Raji (cell line): Measurements from ENCODE around the gene SAPCD2.
A peak's percentile ranks its signal among the peaks of the same experiment; 100 is the strongest.

Source experiments
- POLR2A ChIP-seq: IDR thresholded peaks from 2 replicates; pipeline ENCODE4 v1.6.1; 2011; ENCODE audit warnings: low read depth, low read length, control low read depth; ENCODE audit not compliant: insufficient read depth

The SAPCD2 gene

DNA sequence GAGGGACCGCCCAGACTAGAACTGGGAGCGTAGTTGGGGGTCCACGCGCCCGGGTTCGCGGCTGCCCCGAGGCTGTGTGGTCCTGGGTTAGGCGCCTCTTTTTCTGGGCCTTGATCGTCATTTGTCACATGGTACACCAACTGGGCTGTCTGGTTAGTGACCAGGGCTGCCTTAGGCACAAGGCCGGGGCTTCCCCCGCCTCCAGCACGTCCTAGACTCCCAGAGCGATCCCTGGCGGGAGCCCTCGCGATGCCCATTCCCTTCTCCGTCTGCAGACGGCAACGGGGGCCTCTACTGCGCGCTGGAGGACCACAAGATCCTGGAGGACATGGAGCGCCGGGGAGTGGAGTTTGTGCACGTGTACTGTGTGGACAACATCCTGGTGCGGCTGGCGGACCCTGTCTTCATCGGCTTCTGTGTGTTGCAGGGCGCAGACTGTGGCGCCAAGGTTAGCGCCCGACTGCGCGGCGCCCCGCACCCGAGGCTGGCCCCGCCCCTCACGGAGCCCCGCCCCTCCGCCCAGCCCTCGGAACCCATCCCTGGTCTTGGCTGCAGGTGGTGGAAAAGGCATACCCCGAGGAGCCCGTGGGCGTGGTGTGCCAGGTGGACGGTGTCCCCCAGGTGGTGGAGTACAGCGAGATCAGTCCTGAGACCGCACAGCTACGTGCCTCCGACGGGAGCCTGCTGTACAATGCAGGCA lies 8.5 kb upstream of the SAPCD2 start:
- TF ChIP-seq POLR2A, result no peak

DNA sequence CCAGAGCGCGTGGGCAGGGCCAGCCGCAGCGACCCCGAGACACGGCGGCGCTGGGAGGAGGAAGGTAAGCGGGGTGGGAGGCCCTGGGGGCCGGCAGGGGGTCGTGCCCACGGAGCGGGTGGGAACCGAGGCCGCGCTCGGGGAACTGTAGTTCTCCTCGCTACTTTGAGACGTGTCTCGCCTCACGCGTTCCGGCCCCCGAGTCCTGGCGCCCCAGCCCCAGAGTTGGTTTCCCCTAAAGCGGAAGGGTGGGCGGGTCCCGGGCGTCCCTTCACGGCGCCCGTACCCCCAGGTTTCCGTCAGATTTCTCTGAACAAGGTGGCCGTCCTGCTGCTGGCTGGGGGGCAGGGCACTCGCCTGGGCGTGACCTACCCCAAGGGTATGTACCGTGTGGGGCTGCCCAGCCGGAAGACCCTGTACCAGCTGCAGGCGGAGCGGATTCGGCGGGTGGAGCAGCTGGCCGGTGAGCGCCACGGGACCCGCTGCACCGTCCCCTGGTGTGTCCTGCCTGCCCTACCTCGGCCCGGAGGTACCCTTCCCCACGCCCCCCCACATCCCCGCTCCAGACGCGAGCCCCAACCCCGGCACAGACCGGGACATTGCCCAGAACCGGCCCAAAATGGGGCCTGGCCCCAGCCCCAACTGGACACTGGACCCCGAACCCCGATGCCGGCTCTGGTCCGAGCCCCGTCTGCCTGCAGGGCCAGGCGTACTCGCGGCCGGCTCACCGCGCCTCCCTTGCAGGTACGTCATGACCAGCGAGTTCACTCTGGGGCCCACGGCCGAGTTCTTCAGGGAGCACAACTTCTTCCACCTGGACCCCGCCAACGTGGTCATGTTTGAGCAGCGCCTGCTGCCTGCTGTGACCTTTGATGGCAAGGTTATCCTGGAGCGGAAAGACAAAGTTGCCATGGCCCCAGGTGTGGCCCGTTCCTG lies 7.7 kb upstream of the SAPCD2 start:
- no peak for TF ChIP-seq POLR2A

DNA sequence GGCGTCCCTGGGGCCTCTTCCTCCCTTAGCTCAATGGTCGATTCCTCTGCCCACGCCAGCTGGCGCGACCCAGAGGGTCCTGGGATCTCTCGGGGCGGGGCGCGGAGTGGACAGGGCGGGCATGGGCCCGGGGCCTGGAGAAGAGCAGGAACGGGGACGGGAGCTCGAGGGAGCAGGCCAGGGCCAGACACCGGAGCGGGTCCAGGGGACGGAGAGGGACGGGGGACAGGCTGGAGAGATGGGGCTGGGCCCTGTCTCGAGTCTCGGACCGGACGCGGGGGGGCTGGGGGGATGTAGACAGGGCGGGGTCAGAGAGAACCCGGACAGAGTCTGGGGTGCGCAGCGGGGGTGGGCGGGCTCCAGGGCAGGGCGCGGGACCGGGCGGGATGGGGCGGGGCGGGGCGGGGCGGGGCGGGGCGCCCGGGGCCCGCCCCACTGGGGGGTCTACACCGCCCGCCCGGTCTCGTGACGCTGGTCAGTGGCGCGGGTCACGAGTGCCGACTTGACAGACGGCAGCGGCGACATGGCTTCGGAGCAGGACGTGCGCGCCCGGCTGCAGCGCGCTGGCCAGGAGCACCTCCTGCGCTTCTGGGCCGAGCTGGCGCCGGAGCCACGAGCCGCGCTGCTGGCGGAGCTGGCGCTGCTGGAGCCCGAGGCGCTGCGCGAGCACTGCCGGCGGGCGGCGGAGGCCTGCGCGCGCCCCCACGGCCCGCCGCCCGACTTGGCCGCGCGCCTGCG lies 6.8 kb upstream of the SAPCD2 start, which contains the start of gene UAP1L1:
Gene UAP1L1 (plus strand): TSS at position 508 of the 738 bp plus-strand sequence. CDS start 16 bp downstream, at position 524.
- peak; percentile 75 for TF ChIP-seq POLR2A

DNA sequence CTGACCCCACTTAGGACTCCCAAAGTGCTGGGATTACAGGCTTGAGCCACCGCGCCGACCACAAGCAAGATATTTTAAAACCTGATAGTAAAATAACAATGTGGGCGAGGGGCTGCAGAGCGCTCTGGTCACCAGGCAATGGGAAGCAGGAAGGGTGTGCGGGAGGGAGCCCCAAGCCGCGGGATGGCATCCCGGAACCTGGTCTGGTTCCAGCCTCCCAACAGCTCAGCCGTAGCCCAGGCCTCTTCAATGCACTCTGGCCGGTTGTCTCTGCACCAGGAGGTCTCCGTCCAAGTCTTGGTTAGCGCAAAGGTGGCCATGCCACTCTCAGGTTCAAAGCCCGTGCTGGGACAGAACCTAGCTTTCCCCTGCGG lies 6.3 kb upstream of the SAPCD2 start:
- no peak for TF ChIP-seq POLR2A

DNA sequence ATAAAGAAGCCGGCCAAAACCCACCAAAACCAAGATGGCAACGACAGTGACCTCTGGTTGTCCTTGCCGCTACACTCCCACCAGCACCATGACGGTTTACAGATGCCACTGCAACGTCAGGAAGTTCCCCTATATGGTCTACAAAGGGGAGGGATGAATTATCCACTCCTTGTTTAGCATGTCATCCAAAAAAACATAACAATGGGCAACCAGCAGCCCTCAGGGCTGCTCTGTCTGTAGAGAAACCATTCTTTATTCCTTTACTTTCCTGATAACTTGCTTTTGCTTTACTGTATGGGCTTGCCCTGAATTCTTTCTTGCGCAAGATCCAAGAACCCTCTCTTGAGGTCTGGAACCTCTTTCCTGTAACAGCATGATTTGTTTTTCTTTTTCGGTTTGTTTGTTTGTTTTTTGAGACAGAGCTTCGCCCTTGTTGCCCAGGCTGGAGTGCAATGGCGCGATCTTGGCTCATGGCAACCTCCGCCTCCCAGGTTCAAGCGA lies 5.0 kb upstream of the SAPCD2 start:
- TF ChIP-seq POLR2A, result no peak

DNA sequence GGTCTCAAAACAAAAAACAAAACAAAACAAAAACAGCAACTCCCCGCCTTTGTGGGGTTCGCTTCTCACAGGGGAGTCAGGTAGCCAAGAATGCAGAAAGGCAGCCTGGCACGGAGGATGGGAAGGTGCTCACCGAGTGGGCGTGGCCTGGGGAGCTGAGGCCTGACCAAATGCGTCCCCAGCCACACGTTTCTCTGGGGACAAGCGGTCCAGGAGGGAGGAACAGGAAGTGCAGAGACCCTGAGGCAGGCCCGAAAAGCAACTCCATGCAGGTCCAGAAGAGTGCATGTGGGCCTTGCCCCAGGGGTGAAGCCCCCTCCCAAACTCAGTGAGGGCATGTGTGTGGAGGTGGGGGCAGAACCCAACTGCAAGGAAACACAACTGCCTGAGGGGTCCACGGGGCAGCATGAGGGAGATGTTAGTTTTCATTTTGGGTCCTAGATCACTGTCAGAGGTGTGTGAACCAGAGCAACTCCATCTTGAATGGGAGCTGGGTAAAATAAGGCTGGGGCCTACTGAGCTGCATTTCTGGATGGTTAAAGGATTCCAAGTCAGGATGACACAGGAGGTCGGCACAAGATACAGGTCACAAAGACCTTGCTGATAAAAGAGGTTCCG lies 4.4 kb upstream of the SAPCD2 start:
- TF ChIP-seq POLR2A, result no peak

DNA sequence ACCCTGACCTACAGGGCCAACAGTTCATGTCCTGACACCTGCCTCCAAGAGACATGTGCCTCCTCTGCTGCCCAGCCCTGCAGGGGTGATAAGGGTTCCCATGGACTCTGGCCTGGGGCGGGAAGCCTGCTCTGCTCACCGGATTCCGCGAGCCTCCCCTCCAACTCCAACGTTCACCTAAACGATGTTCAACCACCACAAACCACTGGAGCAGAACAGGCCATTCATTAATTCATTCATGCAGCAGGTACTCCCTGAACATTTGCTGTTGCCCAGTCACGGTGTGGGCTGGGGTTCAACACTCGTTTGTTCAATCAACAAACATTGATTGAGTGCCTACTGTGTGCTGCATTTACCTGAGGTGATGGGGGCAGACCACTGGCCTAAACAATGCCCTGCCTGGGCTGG lies 3.6 kb upstream of the SAPCD2 start:
- no peak for TF ChIP-seq POLR2A

DNA sequence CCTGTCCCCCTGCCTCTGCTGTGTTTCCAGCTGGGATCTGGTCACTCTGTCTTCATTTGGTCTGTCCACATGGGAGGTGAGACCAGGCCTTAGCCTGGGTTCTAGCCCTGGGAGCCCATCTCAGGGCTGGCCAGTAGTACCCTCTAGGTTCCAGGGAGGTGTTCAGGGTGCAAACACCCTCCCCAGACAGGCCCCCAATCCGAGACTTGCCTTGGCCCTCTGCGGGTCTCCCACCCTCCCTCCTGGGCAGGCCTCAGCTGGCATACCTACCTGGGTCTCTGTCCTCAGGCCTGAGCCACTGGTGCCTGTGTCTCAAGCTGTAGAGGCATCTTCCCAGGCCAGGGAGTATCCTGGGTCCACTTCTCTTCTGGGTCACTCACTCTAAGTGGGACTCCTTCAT lies 925 bp upstream of the SAPCD2 start:
- TF ChIP-seq POLR2A, result no peak

DNA sequence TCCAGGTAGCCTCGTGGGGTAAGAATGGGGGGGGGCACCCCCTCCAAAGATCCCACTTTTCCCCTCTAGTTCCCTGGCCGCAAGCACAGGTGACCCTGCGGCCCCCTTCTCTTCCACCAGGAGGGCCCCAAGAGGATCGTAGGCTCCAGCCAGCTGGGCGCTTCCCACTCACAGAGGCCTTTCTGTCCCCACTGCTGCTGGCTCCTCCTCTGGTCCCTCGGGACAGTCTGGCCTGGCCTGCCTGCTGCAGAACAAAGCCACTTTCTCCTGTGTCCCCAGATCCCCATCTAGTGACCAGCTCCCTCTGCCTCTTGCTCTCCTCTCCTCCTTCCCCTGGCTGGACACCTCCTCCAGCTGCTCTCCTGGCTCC lies 534 bp upstream of the SAPCD2 start:
- TF ChIP-seq POLR2A, result no peak

DNA sequence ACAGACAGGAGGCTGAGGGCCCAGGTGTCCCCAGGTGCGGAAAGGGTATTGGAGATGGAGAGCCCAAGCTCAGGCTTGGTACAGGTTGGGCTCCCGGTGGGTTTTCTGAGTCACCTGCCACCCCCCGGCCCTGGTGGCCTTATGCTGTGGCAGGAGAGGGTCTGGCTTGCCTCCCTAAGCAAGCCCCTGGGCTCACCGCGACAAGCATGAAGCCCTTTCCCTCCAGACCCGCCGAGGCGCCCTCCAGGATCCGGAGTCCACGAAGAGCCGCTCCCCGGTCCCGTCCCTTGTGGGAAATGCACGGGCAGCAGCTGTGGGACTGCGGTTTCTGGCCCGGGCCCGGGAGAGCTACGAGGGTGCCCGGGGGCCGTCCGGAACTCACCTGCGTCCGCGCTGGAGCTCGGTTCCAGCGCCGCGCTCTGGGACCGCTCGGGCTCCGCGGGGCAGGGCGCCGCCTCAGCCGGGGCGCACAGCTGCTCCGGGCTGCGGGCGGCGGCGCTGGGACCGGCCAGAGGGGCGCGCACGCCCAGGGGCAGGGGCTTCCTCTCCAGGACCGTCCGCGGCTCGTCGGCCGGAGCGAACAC lies 757 bp downstream of the SAPCD2 start:
- no peak for TF ChIP-seq POLR2A

DNA sequence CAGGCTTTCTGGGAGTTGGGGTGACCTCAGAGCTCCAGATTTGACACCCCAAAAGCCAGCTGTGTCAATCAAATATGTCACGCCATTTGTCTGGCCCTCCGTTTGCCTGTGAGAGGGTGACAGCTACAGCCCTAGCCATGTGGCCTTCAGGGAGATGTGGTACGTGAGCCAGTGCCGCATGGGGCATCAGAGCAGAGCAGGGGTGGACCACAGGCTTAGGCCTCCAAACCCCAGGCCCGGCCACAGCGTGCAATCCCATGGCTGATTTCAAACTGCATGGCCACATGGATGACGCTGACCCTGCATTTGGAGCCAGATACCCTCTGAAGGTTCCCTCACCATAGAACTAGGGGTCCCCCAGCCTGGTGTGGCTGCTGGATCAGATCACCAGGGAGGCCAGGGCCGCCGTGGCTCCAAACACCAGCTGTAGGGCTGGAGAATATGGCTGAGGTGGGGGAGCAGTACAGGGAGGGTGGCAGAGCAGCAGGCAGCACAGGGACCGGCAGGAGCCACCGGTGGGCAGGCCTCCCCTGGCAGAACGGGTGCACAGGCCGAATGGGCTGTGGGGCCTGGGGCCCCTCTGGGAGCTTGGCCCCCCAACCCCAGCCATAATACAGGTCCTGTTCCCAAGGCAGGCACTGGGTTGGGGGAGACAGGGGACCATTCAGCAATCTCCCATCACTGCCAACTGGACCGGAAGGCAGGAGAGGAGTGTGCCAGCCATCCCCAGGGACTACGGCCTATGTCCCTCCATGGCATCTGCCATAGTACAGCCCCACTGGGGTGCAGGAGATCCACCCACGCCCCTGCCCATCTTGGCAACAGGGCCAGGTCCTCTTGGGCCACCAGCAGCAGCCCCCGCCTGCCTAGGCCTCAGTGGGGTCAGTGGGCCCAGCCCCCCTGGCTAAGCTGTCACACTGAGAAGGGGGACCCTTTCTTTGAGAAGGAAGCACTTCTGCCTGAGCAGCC lies 1.5 kb downstream of the SAPCD2 start:
- TF ChIP-seq POLR2A, result no peak

DNA sequence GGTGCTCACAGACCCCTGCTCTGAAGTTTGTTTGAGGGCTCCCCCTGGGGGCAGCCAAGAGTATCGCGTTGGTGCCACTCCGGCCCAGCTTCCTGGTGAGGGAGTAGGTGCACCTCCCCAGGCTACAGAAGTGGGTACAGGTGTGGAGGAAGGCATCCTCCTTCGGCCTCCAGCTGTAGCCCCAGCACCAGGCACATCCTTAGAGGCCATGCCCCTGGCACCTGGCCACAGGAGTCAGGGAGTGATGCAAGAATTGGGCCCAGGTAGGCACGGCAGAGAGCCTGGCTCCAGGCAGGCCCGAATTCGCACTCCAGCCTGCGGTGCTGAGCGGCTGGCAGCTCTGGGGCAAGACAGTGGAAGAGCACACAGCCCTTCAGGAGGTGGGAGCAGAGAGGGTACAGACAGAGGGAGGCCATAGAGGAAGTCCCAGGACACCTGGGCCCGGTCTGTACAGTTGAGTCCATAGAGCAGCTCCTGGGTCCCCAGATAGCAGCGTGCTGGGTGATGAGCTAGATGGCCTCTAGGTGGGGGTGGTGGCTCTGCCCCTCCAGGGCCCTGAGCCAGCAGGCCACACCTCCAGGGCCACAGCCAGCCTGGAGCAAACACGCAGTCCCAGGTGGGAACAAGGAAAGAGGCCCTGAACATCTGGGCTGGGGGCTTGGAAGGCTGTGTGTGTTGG lies 2.4 kb downstream of the SAPCD2 start:
- TF ChIP-seq POLR2A, result 0 out of 2 replicates have a peak, but pooled peaks have one; percentile 32
